Heart left ventricle (tissue), 16 donors: ENCODE data around the gene RAB3C. TPM values are rescaled to one million over a fixed set of nuclear protein-coding genes. Genes with fewer than 3 reads are reported as not detected.

Experiments used
- ATAC-seq, 4 donors: fragments of 200-7000 bp; cut with Tn5 transposase; one replicate each; pipeline ENCODE4 v1.9.1; 2020 to 2022; ENCODE audit warnings: moderate library complexity in 4 of 4, mild to moderate bottlenecking in 3 of 4, moderate number of reproducible peaks in 1 of 4
- DNase-seq, 5 donors: peaks; one replicate each; pipeline ENCODE4 v3.0.0-alpha.2; 2020
- H3K27ac ChIP-seq, 12 donors: fragments of 200-600 bp; sonication (generic) in 4 of 12; one replicate each; pipeline versions ENCODE4 v1.5.0 to v1.8.0; 2016 to 2022; ENCODE audit warnings: mild to moderate bottlenecking in 2 of 12
- H3K27me3 ChIP-seq, 9 donors: fragments of 200-600 bp; sonication (generic) in 2 of 9; one replicate each; pipeline versions ENCODE4 v1.5.1 to v1.8.0; 2016 to 2022; ENCODE audit warnings: mild to moderate bottlenecking in 3 of 9
- H3K36me3 ChIP-seq, 9 donors: fragments of 200-600 bp; sonication (generic) in 2 of 9; one replicate each; pipeline versions ENCODE4 v1.5.0 to v1.8.0; 2018 to 2022; ENCODE audit warnings: mild to moderate bottlenecking in 2 of 9
- H3K4me1 ChIP-seq, 12 donors: fragments of 200-600 bp; sonication (generic) in 4 of 12; one replicate each; pipeline versions ENCODE4 v1.5.0 to v1.8.0; 2016 to 2022; ENCODE audit warnings: mild to moderate bottlenecking in 3 of 12
- H3K4me3 ChIP-seq, 12 donors: fragments of 200-600 bp; sonication (generic) in 4 of 12; one replicate each; pipeline versions ENCODE4 v1.5.0 to v1.8.0; 2017 to 2022; ENCODE audit warnings: mild to moderate bottlenecking in 9 of 12, moderate library complexity in 4 of 12
- H3K9me3 ChIP-seq, 12 donors: fragments of 200-600 bp; sonication (generic) in 4 of 12; one replicate each; pipeline versions ENCODE4 v1.5.0 to v1.8.0; 2016 to 2022; ENCODE audit warnings: mild to moderate bottlenecking in 1 of 12
- CTCF ChIP-seq, 12 donors: fragments of 200-600 bp; sonication (generic) in 4 of 12; IDR thresholded peaks; one replicate each; pipeline versions ENCODE4 v1.5.0 to v1.8.0; 2018 to 2022; ENCODE audit warnings: antibody characterized with exemption in 12 of 12, mild to moderate bottlenecking in 5 of 12
- POLR2A ChIP-seq, 2 donors: fragments of 450-650 bp; IDR thresholded peaks; one replicate each; pipeline ENCODE4 v1.6.1; 2017; ENCODE audit warnings: antibody characterized with exemption in 2 of 2, mild to moderate bottlenecking in 2 of 2, moderate library complexity in 2 of 2
- WGBS, 4 donors: extraction: QIAGEN DNeasy Blood & Tissue Kit in 2 of 4; methylation state at CpG; one replicate each; pipeline versions ENCODE4 v1.1.5 to v1.1.7; 2013 to 2018; 5-methylcytosine and 5-hydroxymethylcytosine counted together
- intact Hi-C, 10 donors: fragments of 100-400 bp; cut with DNase I; formaldehyde crosslinking; loops; one replicate each; pipeline versions ENCODE4 v1.11.1 to v1.14.2; 2022
- polyA plus RNA-seq, 2 donors: library from polyadenylated mRNA; stranded (reverse); fragments of 200-250 nt; gene quantifications; one replicate each; pipeline ENCODE4 v1.2.3, GENCODE V29; 2013
- total RNA-seq, 9 donors: library from RNA; depleted of rRNA in 2 of 9; stranded (reverse); fragments of >200 nt in 2 of 9; fragmentation: NEBNext Ultra II Directional in 3 of 9; extraction: Animal tissue kit (Norgen Biotek cat#: 25700) in 3 of 9; gene quantifications; one replicate each; pipeline versions ENCODE4 v1.1.0 to v1.2.4, GENCODE V29; 2016 to 2023
- donor health status: ischemic (EF 13 %, LVEDD 7.1; RV severe dilation, severe dysfunction).
- donor health status: healthy with polysubstance abuse.
- donor health status: DM: no; HTN: yes; CAD: no.
- donor health status: DM: no; HTN: no; CAD: no.
- donor health status: ischemic (EF 25% LVEDD 6.9; RV normal size, moderate dysfunction).
- donor health status: ischemic (EF 25% LVEDD 5.7; RV mildly dilated, moderate dysfunction).
- donor health status: healthy.
- donor health status: DM: yes; HTN: yes; CAD: no.
- donor health status: ischemic (EF 35%, LVEDD 5.7; RV mildly dilated, moderate dysfunction).
- donor health status: nonischemic (EF 11% LVEDD 7.7; RV severe dilation, severe dysfunction).
- donor health status: DM: yes; HTN: yes; CAD: no.
- donor health status: PGD.
- donor health status: ischemic (EF 29% LVEDD 5.4; RV normal size, mild dysfunction).
- donor health status: nonischemic (EF 23%, LVEDD 6.1; RV moderate dilation, normal function).

Gene RAB3C
- total and polyA plus RNA-seq, 11 donors, result 0.04 to 3.8 (median 0.57) TPM; not detected in 2

GRCh38 chr5:58653521-58653920 is 70.6 kb downstream of the RAB3C start:
- WGBS, 4 donors, result 84 to 92% (median 89%) methylated on average over 1 of the region's 1 CpG

GRCh38 chr5:58666141-58666540 is 83.3 kb downstream of the RAB3C start:
- peak overlapping the region in 6 of 12 donors; percentile 24 to 53 (median 38) for H3K27ac ChIP-seq
- intact Hi-C loops, result no loop called here
- no peak overlapping the region for H3K4me3 ChIP-seq
- peaks cover 0 to 9% (median 0%) of the 10 kb centered on the region in 12 donors for H3K9me3 ChIP-seq
- ATAC-seq (no peak), DNase-seq (no peak)
- no peaks in the 10 kb centered on the region for H3K27me3 ChIP-seq
- 0 to 55% (median 25%) methylated on average over 1 of the region's 1 CpG for WGBS, 4 donors
- no peaks in the 10 kb centered on the region for H3K36me3 ChIP-seq
- TF ChIP-seq POLR2A (IDR thresholded peaks at IDR 0.05) (no peak), CTCF (IDR thresholded peaks at IDR 0.05) (no peak)
- peaks cover 0 to 17% (median 4%) of the 10 kb centered on the region in 12 donors for H3K4me1 ChIP-seq

More at GRCh38 chr5:58653521-58653920, 70.6 kb downstream of the RAB3C start:
- no peak overlapping the region for H3K4me3 ChIP-seq
- no peaks in the 10 kb centered on the region for H3K27me3 ChIP-seq
- DNase-seq (no peak), ATAC-seq (no peak)
- TF ChIP-seq POLR2A (IDR thresholded peaks at IDR 0.05) (no peak), CTCF (IDR thresholded peaks at IDR 0.05) (no peak)
- H3K9me3 ChIP-seq, result peaks cover 0 to 5% (median 0%) of the 10 kb centered on the region in 12 donors
- H3K27ac ChIP-seq, result no peak overlapping the region
- H3K4me1 ChIP-seq, result peaks cover 0 to 5% (median 0%) of the 10 kb centered on the region in 12 donors
- intact Hi-C loops, result no loop called here
- no peaks in the 10 kb centered on the region for H3K36me3 ChIP-seq

GRCh38 chr5:58666598-58667581 is 84.0 kb downstream of the RAB3C start:
- H3K4me1 ChIP-seq, result peaks cover 0 to 21% (median 5%) of the 10 kb centered on the region in 12 donors
- H3K9me3 ChIP-seq, result peaks cover 0 to 9% (median 0%) of the 10 kb centered on the region in 12 donors
- DNase-seq (no peak), ATAC-seq (peak in 3 of 4 donors; percentile 65 to 82 (median 71))
- H3K4me3 ChIP-seq, result no peak overlapping the region
- WGBS, 4 donors, result 45 to 63% (median 58%) methylated on average over 8 of the region's 8 CpGs
- H3K27me3 ChIP-seq, result no peaks in the 10 kb centered on the region
- H3K27ac ChIP-seq, result peak overlapping the region in 6 of 12 donors; percentile 24 to 53 (median 40)
- intact Hi-C loops, result no loop called here
- no peaks in the 10 kb centered on the region for H3K36me3 ChIP-seq
- no peak for TF ChIP-seq POLR2A (IDR thresholded peaks at IDR 0.05)
- TF ChIP-seq CTCF (IDR thresholded peaks at IDR 0.05), result no peak

- Histone ChIP-seq H3K27ac (peak overlapping the region in 5 of 12 donors; percentile 41 to 78 (median 64)), H3K4me3 (no peak overlapping the region), H3K4me1 (peaks cover 0 to 21% (median 5%) of the 10 kb centered on the region in 12 donors), H3K9me3 (peaks cover 0 to 9% (median 0%) of the 10 kb centered on the region in 12 donors), H3K36me3 (no peaks in the 10 kb centered on the region), H3K27me3 (no peaks in the 10 kb centered on the region)
- ATAC-seq, result peak; percentile 63 to 84 (median 81)
- DNase-seq, result no peak
- whole genome bisulfite sequencing, 4 donors, result 38 to 55% (median 50%) methylated on average over 2 of the region's 2 CpGs
- intact Hi-C loops, result no loop called here
- TF ChIP-seq CTCF (IDR thresholded peaks at IDR 0.05), result no peak
- TF ChIP-seq POLR2A (IDR thresholded peaks at IDR 0.05), result no peak
These were observed 87.7 kb downstream of the RAB3C start for GRCh38 chr5:58670582-58670981.
